AG08396 (cell line): Measurements from ENCODE around the gene GLRX2.

ENCODE experiments used
- DNase-seq: peaks from one replicate; pipeline ENCODE4 v3.0.0; 2012; ENCODE audit warnings: low spot score, mixed read lengths

The GLRX2 gene

DNA sequence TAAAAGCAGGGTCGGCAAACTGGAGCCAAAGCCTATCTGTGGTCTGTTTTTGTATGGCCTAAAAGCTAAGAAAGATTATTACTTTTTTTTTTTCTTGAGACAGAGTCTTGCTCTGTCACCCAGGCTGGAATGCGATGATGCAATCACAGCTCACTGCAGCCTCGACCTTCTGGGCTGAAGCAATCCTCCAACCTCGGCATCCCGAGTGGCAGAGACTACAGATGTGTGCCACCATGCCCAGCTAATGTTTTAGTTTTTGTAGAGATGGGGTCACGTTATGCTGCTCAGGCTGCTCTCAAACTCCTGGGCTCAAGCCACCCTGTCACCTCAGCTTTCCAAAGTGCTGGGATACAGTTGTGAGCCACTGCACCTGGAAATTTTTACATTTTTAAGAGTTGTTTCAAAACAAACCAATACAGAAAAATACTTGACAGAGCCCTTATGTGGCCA, 6.5 kb upstream of the GLRX2 start:
- peak; percentile 17 for DNase-seq

DNA sequence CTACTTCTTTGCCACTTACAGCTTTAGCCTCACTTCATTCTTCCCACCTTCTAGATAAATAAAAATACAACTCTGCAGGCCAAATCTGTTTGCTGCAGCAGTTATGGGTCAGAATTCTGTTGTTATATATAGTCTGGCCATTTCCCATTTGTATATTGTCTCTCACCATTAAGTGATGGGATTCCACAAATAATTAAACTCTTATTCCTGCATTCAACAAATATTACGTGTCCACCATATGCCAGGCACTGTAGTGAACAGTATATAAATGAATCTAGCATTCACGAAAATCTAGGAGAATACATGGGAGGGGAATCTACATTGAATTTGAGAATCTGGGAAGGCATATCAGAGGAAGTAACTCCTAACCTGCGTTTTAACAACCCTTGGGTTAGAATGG, 5.7 kb upstream of the GLRX2 start:
- DNase-seq = no peak

DNA sequence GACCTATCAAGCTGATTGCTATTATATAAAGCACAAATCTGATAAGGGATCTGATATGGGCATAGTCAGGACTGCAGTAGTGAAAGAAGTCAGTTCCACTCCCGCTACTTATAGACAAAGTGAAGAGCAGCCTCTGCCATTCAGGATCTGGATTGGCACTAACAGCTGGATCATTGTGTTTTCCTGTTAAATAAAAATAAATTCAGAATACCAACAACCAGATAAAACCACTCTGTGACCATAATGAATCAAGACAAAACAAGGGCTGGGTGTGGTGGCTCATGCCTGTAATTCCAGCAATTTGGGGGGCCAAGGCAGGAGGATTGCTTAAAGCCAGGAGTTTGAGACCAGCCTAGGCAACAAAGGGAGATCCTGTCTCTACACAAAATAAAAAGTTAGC, 5.0 kb upstream of the GLRX2 start:
- DNase-seq = no peak

DNA sequence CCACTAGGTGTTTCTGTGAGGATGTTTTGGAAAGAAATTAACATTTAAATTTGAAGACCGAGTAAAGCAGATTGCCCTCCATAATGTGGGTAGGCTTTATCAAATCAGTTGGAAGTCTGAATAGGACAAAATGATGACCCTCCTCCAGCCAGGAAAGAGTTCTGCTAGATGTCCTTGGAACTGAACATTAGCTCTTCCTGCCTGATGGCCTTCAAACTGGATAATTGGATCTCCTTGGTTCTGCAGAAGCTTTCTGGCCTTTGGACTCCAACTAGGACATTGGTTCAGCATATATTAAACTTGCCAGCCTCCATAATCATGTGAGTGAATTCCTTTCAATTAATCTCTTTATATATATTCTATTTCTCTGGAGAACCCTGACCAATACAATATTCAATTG, 4.4 kb upstream of the GLRX2 start:
- no peak for DNase-seq

DNA sequence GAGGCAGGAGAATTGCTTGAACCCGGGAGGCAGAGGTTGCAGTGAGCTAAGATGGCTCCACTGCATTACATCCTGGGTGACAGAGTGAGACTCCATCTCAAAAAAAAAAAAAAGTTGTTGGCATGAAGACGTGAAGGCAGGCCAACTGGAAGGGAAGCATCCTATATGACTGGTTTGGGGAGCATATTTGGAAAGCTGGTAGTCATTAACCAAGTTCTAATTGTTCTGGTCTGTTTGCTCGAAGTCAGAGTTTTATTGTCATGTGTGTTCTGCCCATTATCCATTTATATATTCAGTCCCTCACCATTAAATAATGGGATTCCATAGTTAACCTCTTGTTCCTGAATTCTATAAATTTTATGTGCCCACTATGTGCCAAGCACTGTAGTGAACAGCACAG, 3.3 kb upstream of the GLRX2 start:
- no peak for DNase-seq

DNA sequence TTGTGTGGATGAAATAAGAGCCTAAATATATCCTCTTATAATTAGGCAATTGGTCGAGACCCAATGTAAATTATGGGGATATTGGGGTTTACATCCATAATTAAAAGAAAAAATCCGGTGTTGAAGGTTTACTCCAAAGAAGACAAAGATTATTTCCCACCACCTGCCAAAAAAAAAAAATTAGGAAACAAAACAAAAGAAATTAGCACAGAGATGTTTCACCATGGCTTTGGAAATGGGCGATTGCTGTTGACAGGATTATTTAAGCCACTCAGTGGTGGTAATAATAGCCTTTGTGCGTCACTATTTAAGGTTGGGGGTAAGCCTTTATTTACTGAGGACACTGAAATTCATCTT, 585 bp upstream of the GLRX2 start:
- DNase-seq = no peak

DNA sequence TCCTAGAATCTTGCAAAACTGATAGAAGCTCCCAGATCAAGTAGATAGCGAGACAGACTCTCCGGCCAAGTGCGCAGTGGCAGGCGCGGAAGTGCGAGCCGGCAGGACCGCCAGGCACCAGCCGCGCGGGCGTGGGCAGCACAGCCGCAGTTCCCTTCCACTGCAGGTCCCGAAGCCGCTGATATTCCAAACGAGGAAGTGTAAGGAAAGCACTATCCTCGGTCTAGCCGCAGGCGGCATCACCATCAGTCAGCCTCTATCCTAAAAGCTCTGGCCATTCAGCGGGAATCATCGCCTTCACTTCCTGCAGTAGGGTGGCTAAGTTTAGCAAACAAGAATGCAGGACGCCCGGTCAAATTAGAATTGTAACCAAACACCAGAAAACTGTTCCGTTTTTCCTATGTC, 710 bp downstream of the GLRX2 start:
- DNase-seq = peak; percentile 52

DNA sequence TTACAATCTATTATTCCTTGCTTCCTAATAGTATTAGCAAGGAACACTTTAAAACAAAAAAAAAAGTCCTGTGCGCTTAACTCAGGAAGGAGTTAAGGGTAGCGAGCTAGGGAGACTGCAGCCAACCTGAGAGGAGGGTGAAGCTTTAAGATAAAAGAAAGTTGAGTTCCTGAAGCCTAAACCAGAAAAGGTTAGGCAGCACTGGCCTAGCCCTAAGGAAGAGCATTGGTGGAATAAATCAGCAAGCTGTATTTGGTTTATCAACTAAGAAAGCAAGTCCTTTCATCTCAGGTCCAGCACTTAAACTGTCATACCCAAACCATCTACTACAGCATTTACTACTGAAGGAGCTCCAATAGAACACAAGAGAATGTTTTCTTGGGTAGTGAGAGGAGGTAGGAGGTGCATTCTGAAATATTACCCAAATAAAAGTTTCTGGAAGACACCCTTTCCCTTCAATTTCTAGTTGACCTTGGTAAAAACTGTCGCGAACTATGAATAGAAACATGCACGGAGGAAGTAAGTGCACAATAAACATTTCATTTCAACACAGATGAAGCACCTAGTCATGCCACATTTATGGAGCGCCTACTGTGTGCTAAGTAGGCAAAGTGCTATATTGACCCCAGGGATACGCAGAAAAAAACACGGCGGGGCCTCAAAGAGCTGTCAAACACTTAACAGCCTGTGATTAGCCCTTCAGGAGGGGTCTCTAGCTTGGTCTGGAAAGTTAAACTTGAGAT, 1.3 kb downstream of the GLRX2 start:
- no peak for DNase-seq

DNA sequence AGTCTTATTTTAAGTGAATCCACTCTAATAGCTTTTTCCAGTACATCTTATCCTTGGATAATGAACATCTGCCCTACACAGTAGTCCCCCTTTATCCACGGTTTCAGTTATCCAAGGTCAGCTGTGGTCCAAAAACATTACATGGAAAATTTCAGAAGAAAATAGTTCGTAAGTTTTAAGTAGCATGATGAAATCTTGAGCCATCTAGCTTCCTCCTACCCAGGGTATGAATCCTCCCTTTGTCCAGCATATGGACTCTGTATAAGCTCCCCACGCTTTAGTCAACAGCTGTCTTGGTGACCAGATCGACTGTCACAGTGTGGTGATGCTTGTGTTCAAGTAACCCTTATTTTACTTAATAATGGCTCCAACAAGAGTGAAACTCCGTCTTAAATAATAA, 2.6 kb downstream of the GLRX2 start:
- DNase-seq = no peak

DNA sequence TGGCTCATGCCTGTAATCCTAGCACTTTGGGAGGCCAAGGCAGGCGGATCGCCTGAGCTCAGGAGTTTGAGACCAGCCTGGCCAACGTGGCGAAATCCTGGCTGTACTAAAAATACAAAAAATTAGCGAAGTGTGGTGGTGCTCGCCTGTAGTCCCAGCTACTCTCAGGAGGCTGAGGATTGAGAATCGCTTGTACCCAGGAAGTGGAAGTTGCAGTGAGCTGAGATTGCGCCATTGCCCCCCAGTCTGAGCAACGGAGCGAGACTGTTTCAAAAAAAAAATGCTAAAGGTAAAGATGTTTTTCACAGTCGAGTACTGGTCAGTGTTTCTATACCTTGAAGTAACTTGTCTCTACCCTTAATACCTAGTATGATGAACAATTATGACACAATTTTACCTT, 11.1 kb downstream of the GLRX2 start:
- no peak for DNase-seq

DNA sequence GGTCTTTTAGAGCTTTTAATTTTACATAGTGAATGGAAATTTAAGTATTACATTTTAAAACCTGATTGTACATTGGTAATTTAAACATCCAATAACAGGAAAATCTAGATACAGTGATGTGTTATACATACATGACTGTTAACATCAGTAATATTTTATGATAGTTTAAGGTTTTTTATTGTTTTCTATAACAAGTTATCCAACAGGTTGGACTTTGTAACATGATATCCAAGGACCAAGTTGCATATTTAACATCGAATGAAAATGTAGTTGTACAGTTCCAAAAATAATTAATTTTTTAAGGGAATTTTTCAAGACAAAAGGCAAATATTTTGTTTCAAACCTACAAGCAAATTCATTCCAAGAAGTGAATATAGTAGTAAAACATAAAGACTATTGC, 14.3 kb downstream of the GLRX2 start:
- DNase-seq = no peak

DNA sequence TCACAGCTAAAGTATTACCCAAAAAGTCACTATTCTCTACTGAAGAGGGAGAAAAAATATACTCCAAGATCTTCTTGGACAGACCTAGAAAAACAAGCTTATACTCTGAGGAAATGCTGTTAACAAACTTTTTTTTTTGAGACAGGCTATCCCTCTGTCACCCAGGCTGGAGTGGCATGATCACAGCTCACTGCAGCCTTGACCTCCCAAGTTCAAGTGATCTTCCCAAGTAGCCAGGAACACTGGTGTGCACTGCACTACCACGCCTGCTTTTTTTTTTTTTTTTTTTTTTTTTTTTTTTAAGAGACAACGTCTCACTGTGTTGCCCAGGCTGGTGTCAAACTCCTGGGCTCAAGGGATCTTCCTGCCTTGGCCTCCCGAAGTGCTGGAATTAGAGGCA, 17.3 kb downstream of the GLRX2 start:
- no peak for DNase-seq

DNA sequence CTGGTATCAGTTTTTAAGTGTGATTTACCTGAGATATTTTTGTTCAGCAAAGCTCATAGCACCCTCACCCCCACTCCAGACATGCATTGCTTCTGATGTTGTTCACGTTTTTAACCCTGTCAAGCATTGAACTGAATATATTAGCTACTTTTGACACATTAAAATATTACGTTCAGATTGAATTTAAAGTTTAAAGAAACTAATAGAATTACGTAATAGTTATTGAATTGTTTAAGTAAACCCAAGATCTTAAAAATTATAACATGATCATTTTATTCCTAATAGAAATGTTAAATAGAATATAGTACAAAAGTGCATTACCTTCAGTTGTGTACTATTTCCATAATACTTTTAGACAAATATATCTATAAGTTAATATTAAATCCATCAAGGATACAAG, 18.9 kb downstream of the GLRX2 start:
- no peak for DNase-seq

DNA sequence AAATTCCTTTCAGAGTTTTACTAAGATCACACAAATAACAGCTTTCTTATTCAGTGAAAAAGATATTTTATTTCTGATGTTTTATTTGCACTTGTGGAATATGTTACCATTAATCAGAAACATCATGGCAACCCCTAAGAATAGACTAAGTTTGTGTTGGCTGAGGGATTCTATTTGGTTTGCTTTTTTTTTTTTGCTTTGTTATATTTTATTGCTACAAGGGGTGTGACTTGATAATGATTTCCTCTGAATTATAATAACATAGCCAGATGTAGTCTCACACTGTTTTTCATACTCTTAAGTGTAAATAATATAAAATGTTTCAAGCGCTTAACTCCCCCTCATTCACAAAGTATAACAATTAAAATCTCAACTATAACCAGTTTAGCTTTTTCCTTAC, 20.0 kb downstream of the GLRX2 start:
- DNase-seq = no peak

DNA sequence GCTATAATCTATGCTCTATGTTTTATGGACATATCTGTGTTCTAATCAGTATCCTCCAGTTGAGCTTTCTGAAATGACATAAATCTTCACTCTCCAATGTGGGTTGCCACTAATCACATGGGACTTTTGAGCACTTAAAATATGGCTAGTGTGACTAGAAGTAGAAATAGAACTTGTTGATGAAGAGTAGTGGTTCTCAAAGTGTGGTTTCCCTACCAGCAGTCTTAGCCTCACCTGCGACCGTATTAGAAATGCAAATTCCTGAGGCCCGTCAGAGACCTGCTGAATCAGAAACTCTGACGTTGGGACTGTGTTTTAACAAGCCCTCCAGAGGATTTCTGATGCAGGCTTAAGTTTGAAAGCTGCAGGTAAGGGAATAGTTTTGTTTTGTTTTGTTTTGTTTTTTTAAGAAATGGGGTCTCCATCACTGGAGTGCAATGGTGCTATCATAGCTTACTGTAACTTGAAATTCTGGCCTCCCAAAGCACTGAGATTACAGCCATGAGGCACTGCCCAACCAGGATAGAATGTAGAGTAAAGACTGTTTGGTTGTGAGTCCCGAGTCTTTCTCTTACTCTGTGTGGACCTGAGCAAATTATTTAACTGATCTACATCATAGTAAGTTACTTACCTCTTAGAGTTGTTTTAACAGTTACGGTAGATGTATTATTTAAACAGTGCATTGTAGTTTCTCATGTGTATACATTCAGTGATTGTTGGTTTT, 21.7 kb downstream of the GLRX2 start:
- no peak for DNase-seq

DNA sequence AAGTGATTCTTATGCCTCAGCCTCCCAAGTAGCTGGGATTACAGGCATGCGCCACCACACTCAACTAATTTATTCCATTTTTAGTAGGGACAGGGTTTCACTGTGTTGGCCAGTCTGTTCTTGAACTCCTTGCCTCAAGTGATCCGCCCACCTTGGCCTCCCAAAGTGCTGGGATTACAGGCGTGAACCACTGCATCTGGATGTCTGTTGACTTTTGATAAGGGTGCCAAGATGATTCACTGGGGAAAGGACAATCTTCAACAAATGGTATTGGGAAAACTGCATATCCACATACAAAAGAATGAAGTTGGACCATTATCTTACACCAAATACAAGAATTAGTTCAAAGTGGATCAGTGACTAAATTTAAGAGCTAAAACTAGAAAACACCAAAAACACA, 26.0 kb downstream of the GLRX2 start:
- no peak for DNase-seq

DNA sequence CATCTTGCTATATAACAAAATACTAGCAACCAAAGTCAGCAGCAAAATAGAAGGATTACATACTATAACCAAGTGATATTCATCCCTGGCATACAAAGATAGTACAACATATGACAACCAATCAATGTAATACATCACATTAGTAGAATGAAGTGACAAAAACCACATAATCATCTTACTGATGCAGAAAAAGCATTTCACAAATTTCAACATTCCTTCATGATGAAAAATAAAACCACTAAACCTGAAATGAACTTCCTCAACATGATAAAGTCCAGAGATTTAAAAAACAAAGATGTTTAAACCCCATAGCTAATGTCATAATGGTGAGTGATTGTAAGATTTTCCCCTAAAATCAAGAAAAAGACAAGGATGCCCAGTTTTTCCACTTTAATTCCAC, 27.2 kb downstream of the GLRX2 start:
- no peak for DNase-seq

DNA sequence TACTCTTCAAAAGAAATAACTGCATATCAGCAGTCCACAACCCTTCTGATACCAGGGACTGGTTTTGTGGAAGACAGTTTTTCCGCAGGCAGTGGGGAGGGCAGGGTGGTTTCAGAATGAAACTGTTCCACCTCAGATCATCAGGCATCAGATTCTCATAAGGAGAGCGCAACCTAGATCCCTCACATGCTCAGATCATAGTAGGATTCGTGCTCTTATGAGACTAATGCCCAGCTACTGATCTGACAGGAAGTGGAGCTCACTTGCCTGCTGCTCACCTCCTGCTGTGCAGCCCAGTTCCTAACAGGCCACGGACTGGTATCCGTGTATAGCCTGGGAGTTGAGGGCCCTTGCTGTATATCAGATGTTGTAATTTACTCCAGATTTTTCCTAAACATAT, 34.3 kb downstream of the GLRX2 start:
- DNase-seq = no peak

DNA sequence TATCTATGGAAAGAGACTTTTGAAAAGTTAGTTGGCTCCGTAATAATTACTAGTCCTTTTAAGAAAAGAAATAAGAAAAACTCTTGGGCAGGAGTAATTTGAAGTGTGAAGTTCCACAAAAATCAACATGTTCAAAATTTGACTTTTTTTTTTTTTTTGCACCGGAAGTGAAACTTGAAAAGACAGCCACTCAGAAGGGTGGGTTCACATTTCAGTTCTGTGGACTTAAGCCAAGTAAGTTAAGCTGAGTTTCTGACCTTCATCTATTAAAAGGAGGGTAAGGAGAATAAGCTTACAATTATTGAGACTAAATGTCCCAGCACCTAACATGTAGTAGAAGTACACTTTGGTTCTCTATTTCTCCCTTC, 34.8 kb downstream of the GLRX2 start:
- no peak for DNase-seq

DNA sequence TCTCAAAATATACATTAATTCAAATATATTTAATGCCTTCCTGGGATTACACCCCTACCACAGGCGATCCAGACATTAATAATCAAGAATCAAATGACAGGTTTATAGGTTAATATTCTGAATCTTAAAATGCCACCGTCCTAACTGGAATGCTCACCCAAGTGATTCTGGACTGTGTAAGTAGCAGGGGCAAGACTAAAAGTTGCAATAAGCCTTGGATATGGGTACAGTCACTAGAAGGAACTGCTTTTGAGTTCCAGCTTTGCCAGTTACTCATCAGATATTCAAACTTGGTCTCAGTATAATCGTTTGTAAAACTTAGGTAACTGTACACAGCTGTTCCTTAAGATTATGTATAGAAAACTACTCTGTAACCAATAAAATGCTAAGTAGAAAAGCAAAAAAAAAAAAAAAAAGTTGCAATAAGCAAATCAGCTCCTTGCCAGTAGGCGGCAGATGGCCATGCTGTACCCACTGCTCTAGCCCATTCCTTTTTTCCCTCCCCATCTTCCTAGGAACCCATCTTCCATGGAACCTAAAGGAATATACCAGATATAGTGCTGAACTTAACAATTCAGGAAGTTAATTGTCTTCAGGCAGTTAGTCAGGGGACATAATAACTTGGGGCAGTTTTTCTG, 35.3 kb downstream of the GLRX2 start:
- peak; percentile 5 for DNase-seq

DNA sequence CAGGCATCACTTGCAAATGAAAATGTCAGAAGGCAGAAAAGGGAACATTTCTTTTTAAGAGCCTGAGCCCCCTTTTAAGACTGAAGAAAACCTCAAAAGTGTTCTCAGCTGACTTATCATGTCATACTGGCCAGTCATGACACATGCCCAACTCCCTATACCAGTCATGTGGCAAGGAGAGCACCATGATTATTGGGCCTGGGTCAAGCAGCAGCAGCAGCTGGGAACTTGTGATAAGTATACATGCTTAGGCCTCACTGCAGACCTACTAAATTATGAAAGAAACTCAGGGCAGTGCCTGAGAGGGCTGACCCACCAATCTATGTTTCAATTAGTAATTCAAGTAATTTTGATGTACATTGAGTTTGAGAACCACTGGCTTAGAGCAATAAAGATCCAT, 37.2 kb downstream of the GLRX2 start:
- DNase-seq = no peak

DNA sequence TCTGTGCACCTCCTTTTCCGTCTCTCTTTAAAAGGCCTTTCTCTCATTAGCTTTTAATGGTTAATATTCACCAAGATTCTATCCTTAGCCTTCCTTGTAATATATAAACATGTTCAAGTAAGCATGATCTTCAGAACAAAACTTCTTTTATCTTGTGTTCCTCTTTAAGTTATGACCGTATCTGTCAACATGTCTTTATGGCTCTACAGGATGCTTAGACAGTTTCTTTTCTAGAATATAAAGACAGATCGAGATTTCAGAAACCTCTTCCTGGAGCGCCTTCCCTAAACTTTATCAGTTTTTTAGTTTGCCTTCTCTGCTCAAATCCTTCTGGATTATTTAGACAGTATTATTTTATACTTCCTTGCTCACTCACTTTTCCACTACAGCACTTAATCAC, 38.6 kb downstream of the GLRX2 start:
- no peak for DNase-seq

DNA sequence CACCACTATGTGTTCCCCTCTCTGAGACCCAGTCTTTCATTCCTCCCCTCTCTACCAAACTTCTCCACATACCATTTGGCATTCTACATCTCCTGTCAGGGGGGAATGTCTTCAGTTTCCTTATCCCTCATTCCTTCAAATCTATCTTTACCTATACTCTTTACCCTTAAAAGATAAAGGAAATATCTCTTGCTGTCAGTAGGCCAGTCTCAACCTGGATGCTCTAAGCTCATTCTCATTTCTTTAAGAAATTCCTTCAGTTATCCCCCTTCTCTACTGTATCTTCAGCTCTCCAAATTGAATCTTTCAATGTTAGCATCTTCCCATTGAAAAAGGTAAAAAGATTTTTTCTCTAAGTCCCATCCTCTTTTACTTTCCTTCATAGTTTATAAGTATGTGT, 39.3 kb downstream of the GLRX2 start:
- DNase-seq = no peak
